DMS153 treated with DMSO at 0.1 percent for 48 hours (cell line): Measurements from ENCODE around the gene BANP.
"Not testable (repeated sequence)": the region's sequence is repeated elsewhere in the genome, so short reads cannot be mapped to it uniquely, and the experiment has no call there.

ENCODE experiments used
- DNase-seq: peaks from one replicate; lab custom pipeline; 2025; ENCODE audit not compliant: unreplicated experiment; lab: John Stamatoyannopoulos, UW

Gene BANP

DNA sequence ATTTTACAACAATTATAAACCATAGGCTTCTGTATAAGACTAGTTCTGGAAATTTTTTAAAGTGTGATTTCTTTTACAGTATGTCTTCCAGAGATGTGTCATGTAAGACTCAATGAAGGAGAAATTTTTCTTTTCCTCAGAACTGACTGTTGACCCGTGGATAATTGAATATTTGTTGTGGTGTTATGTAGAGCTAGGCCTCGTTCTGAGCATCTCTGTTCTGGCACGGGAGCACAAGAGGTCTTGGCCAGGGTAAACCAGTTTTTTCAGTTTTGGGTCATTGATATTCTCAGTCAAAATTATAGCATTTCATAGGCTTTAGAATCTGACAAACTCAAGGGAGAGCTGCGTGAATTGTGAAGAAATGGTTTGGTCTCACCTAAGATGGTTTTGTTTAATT lies 39.0 kb downstream of the BANP start:
- DNase-seq: not testable (repeated sequence)

DNA sequence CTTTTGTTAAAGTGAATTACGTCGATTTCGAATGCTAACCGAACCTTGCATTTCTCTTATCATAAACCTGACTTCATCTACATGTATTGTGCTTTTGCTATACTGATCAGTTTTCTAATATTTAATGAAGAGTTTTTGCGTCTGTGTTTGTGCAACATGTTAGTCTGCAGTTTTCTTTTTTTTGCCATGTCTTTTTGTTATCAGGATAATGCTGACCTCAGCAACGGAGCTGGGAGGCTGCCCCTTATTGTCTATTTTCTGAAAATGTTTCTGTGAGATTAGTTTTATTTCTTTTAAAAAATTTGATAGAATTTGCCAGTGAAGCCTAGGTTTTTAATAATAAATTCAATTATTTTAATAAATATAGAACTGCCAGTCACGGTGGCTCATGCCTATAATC lies 40.9 kb downstream of the BANP start:
- DNase-seq: not testable (repeated sequence)

DNA sequence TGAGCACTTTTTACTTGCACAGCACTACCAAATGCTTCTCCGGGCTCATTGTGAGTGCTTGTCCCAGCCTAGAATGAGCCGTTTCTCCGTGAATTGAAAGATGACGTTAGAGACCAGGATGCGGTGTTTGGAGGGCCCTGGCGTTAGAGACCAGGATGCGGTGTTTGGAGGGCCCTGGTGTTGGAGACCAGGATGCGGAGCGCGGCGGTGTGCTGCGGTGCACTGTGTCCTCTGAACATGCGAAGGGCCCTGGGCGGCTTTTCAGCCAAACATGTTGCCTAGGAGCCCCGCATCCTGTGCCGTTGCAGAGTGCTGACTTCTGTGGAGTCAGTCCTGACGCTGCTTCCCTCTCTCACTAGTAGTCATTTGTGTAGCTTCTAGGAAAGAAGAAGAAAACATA lies 42.7 kb downstream of the BANP start:
- DNase-seq: no peak

DNA sequence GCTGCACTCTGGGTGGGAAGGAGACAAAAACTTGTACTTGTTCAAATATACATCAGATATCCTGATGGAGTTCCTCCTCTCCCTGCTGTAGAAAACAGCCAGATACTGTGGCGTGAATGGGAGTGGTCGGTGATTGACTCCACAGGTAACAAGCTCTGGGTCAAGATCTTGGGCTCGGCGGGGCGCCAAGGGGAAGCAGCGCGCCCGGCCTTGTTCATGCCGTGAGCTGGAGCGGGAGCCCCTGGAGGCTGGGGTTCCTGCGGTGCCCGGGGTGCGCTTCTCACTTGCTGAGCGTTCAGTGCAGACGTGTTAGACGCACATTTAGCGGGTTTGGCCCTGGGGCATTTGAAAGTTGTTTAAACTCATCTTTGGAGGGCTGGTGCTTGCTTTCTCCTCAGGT lies 44.4 kb downstream of the BANP start:
- DNase-seq: no peak

DNA sequence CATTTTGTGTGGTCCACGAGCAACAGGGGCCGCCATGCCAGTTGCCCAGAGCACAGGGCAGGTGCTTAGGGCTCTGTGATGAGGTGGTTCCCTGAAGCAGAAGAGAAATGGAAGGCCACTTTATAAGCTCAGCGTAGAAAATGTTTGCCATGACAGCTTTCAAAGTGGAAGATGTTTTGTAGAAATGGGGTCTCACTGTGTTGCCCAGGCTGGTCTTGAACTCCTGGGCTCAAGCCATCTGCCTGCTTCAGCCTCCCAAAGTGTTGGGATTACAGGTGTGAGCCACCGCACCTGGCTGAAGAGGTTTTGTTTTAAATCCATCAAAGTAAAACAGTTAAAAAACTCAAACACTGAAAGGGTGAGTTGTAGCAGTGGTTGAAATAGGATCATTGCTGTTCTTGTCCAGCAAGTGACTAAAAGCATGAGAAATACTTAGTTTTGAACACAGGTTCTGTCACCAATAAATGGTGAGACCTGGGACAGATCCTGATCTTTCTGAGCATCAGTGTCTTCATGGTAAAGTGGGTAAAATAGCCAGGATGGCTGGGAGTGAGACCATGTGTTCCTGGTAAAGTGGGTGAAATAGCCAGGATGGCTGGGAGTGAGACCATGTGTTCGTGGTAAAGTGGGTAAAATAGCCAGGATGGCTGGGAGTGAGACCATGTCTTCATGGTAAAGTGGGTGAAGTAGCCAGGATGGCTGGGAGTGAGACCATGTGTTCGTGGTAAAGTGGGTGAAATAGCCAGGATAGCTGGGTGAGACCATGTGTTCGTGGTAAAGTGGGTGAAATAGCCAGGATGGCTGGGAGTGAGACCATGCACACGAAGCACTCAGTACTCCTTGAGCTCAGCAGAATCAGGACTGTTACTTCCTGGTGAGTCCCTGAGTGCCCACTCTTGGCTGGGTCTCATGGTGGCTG lies 46.0 kb downstream of the BANP start:
- DNase-seq: no peak

DNA sequence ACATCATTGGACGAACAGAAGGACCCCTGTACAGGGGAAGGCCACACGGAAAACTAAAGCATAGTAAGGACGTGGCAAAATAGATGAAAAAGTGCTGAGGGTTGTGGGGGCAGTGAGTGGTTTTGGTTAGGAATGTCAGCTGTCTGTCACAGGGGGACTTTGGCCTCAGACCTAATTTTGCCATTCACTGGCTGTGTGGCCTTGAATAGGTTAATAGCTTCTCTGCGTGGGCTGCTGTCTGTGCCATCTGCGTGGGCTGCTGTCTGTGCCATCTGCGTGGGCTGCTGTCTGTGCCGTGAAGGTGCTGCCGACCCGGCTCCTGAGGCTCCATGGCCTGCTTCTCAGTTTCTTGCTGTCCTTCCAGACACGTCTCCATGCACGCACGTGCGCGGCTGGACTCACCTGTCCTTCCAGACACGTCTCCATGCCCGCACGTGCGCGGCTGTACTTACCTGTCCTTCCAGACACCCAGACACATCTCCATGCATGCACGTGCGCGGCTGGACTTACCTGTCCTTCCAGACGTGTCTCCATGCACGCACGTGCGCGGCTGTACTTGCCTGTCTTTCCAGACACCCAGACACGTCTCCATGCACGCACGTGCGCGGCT lies 47.1 kb downstream of the BANP start:
- DNase-seq: not testable (repeated sequence)

DNA sequence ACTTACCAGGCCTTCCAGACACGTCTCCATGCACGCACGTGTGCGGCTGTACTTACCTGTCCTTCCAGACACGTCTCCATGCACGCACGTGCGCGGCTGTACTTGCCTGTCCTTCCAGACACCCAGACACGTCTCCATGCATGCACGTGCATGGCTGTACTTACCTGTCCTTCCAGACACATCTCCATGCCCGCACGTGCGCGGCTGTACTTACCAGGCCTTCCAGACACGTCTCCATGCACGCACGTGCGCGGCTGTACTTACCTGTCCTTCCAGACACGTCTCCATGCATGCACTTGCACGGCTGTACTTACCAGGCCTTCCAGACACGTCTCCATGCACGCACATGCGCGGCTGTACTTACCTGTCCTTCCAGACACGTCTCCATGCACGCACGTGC lies 47.8 kb downstream of the BANP start:
- DNase-seq: not testable (repeated sequence)

DNA sequence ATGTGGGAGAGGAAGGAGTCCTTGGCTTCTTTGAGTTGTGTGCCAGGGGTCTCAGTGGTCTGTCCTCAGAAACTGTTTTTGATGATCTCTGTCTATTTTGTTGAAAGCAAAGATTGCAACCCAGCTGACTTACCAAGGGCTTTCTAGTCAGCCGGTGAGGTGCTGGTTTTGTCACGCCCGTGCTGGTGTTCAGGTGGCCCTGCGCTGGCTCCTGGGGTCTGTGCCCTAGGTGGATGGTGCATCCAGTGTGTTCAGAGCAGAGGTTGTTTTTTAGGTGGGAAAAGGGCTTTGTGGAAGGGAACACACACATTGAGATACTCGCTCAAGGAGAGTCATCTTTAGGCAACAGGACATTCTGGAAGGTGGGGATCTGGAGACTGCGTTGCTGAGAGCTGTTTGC lies 51.0 kb downstream of the BANP start:
- no peak for DNase-seq

DNA sequence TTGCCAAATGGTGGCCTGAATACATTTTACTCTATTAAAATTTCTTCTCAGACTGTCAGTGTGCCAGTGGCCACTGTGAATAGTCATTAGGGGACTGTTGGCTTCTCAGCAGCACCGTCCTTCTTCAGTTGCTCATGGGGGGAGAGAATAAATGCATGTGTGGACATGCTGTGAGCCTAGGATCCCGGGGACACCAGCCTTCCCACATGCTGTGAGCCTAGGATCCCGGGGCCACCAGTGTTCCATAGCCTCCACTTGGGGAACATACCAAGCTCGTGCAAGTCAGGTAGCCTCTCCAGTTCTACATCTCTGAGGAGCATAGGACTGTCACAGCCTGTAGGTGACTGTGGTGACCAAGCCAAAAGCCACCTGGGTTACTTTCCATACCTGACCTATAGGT lies 51.5 kb downstream of the BANP start:
- no peak for DNase-seq

DNA sequence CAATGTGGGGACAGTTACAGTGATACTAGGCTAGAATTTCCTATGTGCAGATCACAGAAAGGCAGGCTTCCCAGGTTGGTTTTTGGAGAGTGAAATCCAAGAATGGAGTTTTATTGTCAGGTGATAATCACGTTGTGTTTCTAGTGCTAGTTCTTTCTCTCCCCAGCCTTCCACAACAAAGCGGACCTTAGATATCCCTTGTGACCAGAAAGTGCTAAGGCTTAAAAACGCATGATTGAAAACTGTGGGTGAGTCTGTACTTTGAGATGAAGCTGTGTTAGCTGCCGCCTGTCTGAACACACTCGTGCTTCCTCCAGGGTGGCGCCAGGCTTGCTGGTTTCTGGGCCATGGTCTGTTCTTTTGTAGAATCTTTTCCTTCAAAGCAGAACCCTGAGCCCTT lies 52.1 kb downstream of the BANP start:
- no peak for DNase-seq

DNA sequence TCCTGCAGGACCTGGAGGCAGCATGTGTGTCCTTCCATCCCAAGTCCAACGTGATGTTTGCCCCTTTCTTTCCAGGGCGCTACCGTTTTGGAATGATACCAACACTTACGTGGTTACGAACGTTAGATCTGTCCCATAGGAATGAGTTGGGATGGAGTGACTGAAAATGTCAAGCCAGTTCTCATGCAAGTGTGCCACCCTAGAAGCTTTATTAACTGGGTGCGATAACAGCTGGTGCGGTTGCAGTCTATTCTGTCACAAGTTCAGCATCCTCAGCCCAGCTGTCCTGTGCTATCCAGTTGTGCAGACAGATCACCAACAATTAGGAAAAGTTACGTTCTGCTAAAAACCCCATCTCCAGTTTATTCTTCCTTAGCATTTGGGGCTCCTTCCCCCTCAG lies 52.5 kb downstream of the BANP start:
- no peak for DNase-seq

DNA sequence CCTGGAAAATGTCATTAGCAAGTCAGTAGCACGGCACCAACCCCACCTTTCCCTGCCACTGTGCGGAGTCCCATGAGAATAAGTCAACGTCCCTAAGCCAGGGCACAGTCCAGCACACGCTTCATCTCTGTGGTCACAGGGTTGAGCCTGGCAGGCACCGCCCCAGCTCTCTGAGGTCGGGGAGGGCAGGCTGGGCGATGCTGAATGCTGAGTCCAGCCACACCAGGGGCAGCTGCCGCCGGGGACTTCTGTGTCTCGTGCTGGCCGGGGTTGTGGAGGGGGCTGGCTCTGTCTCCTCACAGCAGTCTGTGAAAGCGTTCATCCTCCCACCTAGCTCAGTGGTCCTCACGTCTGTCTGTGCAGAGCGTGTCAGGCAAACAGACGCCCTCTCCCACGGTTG lies 53.2 kb downstream of the BANP start:
- no peak for DNase-seq

DNA sequence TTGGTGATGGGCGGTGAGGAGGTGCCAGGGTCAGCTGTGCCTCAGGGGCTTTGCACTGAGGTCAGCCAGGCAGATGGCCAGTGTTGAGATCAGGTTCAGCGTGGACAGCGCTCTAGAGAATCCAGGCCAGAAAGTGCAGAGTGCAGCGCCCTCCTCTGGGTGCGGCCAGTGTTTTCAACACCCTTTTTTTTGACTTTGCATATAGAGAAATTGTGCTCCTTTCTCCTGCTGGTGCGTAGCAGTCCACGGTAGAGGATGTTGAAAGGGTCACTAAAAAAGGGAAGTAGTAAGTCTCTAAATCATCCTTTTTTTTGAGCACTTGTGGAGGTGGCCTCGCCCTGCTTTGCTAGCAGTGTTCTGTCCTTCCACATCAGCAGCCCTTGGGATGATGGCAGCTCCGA lies 53.9 kb downstream of the BANP start:
- no peak for DNase-seq

DNA sequence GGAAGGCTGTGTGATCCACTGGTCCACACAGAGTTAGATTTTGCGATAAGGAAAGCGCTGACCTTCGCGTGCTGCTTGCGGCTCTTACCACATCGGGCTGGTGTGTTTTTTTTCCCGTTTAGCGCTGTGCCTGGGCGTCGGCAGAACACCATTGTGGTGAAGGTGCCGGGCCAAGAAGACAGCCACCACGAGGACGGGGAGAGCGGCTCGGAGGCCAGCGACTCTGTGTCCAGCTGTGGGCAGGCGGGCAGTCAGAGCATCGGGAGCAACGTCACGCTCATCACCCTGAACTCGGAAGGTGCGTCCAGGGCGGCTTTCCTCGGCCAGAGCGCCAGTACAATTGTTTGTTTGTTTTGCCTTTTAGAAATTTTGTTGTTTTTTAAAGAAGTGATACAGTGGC lies 54.7 kb downstream of the BANP start:
- no peak for DNase-seq

DNA sequence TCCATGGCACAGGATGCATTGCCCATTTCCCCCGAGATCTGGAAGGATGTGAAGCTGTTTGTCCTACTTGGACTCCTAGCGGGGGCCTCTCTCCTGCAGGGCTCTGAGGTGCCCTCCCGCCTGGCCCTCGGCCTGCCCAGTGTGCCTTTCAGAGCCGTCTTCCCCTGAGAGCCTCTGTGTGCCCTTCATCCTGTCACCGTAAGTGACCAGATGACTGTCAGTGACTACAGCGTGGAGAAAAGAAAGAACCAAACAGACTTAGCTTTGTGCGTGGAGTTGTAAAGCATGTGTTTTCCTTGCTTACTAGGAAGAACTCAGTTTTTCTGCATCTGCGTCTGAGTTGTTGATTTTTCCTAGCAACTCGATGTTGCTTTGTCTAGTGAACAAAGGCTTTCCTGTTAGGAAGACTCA lies 56.1 kb downstream of the BANP start:
- no peak for DNase-seq

DNA sequence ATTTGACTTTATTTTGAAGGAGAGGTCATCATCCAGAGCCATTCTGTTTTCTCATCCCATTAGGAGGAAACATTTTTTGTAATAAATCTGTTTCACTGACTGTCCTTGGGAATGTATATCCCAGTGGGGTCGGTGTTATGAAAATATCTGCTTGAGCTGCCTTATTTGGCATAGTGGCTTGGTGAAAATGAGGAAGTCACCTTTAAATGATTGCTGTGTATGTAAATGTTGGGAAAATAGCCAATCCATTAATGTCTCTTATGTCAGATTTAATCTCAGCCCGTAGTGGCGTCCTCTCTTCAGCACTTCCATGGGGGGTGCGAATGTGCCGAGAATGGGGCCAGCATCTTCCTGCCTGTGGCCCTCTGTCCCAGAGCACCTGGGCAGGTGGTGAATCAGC lies 57.6 kb downstream of the BANP start:
- no peak for DNase-seq

DNA sequence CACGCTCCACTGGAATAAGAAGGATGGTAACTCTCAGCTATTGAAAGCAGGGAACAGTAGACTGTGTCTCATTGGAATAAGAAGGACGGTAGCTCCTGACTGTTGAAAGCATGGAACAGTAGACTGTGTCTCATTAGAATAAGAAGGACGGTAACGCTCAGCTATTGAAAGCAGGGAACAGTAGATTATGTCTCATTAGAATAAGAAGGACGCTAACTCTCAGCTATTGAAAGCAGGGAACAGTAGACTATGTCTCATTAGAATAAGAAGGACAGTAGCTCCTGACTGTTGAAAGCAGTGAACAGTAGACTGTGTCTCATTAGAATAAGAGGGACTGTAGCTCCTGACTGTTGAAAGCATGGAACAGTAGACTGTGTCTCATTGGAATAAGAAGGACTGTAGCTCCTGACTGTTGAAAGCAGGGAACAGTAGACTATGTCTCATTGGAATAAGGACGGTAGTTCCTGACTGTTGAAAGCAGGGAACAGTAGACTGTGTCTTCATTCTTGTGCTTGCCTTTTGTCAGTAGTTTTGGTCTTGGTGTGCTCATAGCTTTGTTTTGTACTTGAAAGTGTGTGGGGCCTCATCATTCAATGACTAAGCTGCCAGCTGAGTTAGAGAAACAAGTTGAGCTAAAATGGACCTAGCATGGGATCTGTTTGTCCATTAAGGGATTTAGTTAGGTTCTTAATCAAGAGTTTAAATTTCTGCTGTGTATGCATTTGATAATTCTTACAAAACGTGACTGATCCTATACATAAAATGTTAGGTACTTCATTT lies 58.5 kb downstream of the BANP start:
- DNase-seq: no peak

DNA sequence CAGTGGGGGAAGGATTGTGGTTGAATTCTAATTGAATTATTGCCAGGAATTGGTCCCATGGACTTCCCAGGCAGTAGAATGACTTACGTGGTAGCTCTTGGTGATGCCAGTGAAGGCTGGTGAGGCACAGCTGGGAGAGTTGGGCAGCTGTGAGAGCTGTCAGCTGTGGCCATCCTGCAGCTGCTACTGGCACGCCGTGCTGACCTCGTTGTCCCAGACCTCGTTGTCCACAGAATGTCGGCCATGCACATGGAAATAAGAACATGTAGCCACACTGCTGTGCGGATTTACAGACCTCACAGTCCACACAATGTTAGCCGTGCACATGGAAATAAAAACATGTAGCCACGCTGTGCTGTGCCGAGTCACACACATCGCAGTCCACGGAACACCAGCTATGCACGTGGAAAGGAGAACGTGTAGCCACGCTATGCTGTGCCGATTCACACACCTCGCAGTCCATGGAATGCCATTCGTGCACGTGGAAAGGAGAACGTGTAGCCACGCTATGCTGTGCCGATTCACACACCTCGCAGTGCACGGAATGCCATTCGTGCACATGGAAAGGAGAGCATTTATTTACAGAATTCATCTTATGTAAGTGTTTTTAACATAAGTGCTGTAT lies 59.2 kb downstream of the BANP start:
- no peak for DNase-seq

DNA sequence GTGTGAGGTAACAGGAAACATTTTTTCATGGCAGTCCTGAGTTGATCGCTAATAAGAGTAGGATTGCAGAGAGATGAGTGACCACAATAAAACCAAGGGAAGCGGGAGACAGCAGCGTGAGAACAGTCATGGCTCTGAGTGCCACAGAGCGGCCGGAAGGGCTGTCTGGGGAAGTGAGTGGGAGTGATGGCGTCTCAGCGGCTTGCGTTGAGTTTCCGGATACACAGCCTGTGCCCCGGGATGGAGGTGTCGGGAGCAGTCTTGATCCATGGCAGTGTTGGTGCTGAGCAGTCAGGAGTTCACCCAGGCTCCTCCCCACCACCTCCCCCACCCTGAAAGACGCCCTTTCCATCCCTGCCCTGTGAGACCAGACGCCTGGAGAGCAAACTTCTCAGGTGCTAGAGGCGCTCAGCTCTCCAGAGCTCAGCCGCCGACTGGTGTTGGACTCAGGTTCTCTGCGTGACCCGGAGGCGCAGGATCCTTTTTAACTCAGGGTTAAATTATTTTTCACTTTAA lies 59.8 kb downstream of the BANP start:
- DNase-seq: no peak

DNA sequence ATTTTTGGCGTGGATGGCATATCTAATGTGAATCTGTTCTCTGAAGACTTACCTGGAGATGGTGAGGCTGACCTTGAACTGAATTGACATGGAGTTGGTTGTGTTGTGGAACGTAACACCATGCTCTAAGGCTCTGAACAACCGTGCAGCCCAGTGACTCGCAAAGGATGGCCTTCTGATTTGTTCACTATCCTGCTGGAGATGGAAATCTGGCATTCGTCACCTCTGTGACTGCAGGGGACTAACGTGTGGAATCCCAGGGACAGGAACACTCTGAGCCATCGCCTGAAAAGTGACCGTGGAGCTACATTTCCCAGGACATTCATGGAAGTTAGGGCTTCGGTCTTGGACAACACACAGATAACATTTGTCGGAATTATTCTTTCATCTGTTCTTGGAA lies 61.1 kb downstream of the BANP start:
- no peak for DNase-seq

DNA sequence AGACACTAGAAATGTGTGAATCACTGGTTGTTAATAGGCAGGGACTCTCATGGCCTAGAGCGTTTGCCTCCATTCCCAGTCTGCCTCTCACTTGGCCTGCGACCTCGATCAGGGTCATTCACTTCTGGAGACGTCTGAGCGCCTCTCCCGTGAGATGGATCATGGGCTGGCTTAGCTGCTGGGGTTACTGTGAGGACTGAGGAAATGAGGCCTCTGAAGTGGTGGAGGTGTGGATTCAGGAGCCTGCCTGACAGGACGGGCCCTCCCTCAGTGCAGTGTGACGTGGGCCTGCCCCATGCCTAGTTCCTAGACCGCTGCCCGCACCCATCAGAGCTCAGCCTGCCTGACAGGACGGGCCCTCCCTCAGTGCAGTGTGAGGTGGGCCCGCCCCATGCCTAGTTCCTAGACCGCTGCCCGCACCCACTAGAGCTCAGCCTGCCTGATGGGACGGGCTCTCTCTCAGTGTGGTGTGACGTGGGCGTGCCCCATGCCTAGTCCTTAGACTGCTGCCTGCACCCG lies 61.9 kb downstream of the BANP start:
- no peak for DNase-seq
